Measurements from ENCODE around the gene TICRR.

Gene TICRR

GRCh38 chr15:89654301-89654761 is 79.1 kb downstream of the TICRR start:
- TF ChIP-seq EGR1 (IDR thresholded peaks at IDR 0.05): no peak
- TF ChIP-seq YY1 (IDR thresholded peaks at IDR 0.05; ENCODE audit: low read depth): no peak
- no peak for TF ChIP-seq CREB1 (IDR thresholded peaks at IDR 0.05; ENCODE audit: low read depth)
- no peak for TF ChIP-seq MAX (IDR thresholded peaks at IDR 0.05)
- TF ChIP-seq ZBTB7A (IDR thresholded peaks at IDR 0.05; ENCODE audit: low read depth): no peak
- TF ChIP-seq TAF1 (IDR thresholded peaks at IDR 0.05; ENCODE audit: low read depth): no peak
- no peak for TF ChIP-seq TEAD4 (IDR thresholded peaks at IDR 0.05)
- TF ChIP-seq TCF12 (IDR thresholded peaks at IDR 0.05; ENCODE audit: low read depth): no peak
- no peak for TF ChIP-seq FOXM1 (IDR thresholded peaks at IDR 0.05; ENCODE audit: borderline replicate concordance, low read depth)
- no peak for TF ChIP-seq REST (IDR thresholded peaks at IDR 0.05; ENCODE audit: low read depth)
- TF ChIP-seq CEBPB (IDR thresholded peaks at IDR 0.05): no peak
- TF ChIP-seq EP300 (IDR thresholded peaks at IDR 0.05; ENCODE audit: borderline replicate concordance): no peak

DNA sequence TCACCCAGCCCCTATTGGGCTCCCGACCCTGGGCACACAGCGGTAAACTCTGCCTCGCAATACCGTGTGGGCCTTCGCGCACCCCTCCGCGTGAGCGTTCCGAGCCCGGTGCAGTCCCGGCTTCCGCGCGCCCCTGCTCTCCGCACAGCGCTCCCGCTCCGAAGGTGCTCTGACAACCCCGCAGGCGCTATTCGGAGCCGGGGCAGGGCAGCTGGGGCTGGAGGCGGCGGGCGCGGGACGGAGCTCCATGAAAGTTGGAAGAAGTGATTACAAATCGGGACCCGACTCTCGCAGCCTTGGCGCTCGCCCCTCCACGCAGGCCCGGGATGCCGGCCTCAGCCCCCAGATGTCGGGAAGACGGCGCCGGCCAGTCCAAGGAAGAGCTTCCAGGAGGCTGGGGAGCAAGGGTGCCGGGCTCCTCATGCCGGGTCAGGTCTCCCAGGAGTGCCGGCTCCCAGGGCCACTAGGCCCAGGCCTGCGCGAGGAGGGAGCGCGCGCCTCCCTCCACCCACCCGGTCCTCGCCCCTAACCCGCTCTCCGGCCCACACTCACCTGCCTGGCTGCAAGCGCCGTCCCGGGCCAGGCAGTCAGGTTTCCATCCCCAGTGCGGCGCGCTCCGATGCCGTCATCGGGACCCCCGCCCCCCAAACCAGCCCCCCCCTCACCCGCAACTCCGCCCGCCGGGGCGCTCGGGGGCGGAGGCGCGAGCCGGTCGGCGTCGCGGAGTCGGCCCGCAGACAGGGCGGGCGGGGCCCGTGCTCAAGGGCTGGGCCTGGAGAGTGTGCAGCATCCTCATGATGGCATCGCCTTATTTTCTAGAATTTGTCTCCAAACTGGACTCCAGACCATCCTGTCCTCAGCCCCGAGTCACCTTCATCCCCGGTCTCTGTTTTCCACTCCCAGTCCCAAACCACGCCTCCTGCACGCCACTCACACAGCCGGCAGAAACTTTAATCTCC is 79.9 kb downstream of the TICRR start, which contains the start of gene KIF7:
KIF7 (minus strand) TSS at position 621 of the 959 bp plus-strand sequence. CDS start 2,537 bp downstream, outside the sequence.
- TF ChIP-seq CREB1 (IDR thresholded peaks at IDR 0.05; ENCODE audit: low read depth) (peak; percentile 52; the same call in 1 of the 2 replicates), ZBTB7A (IDR thresholded peaks at IDR 0.05; ENCODE audit: low read depth) (peak; percentile 50; the same call in 1 of the 2 replicates), MAX (IDR thresholded peaks at IDR 0.05) (peak; percentile 59; the same call in 1 of the 2 replicates), FOXM1 (IDR thresholded peaks at IDR 0.05; ENCODE audit: borderline replicate concordance, low read depth) (no peak), CEBPB (IDR thresholded peaks at IDR 0.05) (no peak)

DNA sequence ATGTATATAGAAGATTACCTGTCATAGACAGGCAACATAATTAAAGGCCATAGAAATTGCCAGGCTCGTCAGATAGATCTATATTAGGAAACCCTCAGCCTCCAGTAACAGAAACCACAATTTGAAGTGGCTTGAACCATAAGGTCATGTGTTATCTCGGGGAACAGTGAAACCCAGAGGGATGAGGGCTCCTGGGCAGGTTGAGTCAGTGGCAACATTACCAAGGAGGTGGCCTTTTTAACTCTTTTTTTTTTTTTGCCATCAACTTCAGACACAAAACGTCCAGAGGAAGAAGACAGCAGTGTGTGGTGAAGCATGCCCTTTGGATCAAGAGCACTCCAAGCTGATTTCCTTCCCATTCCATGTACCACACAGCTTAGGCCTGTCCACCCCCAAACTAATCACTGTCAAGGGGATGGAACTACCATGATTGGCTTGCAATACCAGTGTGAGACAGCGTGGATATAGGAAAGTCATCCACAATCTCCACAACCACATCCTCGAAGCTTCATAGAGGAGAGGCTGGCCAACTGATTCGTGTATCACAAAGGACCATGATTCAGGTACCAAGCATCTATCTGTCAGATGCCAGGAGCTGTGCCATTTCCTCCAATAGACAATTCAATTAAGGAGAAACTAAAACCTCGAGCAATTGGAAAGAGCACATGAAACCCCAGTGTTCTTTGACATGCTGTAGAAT is 81.0 kb downstream of the TICRR start:
- TF ChIP-seq ZBTB7A (IDR thresholded peaks at IDR 0.05; ENCODE audit: low read depth) (no peak), USF1 (IDR thresholded peaks at IDR 0.05) (no peak), MAX (IDR thresholded peaks at IDR 0.05) (no peak), TAF1 (IDR thresholded peaks at IDR 0.05; ENCODE audit: low read depth) (no peak), EP300 (IDR thresholded peaks at IDR 0.05; ENCODE audit: borderline replicate concordance) (no peak), REST (IDR thresholded peaks at IDR 0.05; ENCODE audit: low read depth) (no peak)

DNA sequence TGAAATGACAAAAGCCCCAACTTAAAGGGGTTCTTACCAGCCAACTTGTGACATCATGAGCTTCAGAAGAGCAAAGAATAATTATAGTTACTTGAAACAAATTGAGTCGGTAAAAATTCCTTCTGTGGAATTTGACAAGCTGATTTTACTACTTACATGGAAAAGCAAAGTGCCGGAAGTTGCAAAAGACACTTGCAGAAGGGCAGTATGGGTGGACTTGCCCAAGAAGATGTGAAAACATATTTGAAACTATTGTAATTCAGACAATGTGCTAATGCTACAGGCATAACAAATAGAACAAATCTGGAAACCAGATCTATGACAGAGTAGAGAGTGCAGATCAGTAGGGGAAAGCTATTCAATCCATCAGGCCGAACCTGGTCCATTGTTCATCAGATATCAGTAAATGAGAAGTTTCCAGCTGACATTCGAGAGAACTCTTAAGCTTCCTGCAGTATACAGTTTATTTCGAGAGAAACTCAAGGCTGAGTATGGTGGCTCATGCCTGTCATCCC is 82.5 kb downstream of the TICRR start:
- TF ChIP-seq USF1 (IDR thresholded peaks at IDR 0.05): no peak
- TF ChIP-seq RAD21 (IDR thresholded peaks at IDR 0.05; ENCODE audit: low read depth): no peak
- TF ChIP-seq TCF12 (IDR thresholded peaks at IDR 0.05; ENCODE audit: low read depth): no peak
- TF ChIP-seq REST (IDR thresholded peaks at IDR 0.05; ENCODE audit: low read depth): no peak
- no peak for TF ChIP-seq CREB1 (IDR thresholded peaks at IDR 0.05; ENCODE audit: low read depth)
- no peak for TF ChIP-seq FOXM1 (IDR thresholded peaks at IDR 0.05; ENCODE audit: borderline replicate concordance, low read depth)
- TF ChIP-seq YY1 (IDR thresholded peaks at IDR 0.05; ENCODE audit: low read depth): no peak
- no peak for TF ChIP-seq EP300 (IDR thresholded peaks at IDR 0.05; ENCODE audit: borderline replicate concordance)
- no peak for TF ChIP-seq NFIC (IDR thresholded peaks at IDR 0.05)
- TF ChIP-seq EGR1 (IDR thresholded peaks at IDR 0.05): no peak
- no peak for TF ChIP-seq CEBPB (IDR thresholded peaks at IDR 0.05)
- no peak for TF ChIP-seq MAX (IDR thresholded peaks at IDR 0.05)
- TF ChIP-seq TAF1 (IDR thresholded peaks at IDR 0.05; ENCODE audit: low read depth): no peak
- no peak for TF ChIP-seq ZBTB7A (IDR thresholded peaks at IDR 0.05; ENCODE audit: low read depth)
- TF ChIP-seq TEAD4 (IDR thresholded peaks at IDR 0.05): no peak
